Dermis blood vessel endothelial cell (primary cell): ENCODE results near the gene FUT2. TPM values are rescaled to one million over a fixed set of nuclear protein-coding genes. Genes with fewer than 3 reads are reported as not detected.
"Not testable (repeated sequence)": the region's sequence is repeated elsewhere in the genome, so short reads cannot be mapped to it uniquely, and the experiment has no call there.

Experiments
- DNase-seq: peaks from one replicate; pipeline ENCODE4 v3.0.0; 2010
- total RNA-seq: library from RNA; depleted of rRNA; stranded (reverse); fragments of >200 nt; gene quantifications from 2 replicates; pipeline ENCODE4 v1.2.3, GENCODE V29; 2014

The FUT2 gene
- total RNA-seq, 1 donor from 2014 or later: not detected

DNA sequence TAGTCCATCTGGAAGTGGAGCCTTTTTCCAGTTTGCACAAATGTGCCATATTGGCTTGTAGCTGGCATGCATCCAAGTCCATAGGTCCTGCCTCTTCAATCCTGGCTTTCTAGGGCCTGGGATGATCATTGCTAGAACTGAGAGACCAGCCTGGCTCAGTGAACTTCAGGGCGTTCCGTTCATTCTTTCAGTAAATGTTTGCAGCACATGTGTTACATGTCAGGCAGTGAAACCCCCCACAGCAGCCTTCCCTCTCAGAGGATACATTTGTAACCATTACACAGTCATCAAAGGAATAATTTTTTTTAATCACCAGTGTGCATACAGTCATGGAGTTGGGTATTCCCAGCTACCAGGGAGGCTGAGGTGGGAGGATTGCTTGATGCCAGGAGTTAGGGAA is 9.7 kb downstream of the FUT2 start:
- DNase-seq: no peak

DNA sequence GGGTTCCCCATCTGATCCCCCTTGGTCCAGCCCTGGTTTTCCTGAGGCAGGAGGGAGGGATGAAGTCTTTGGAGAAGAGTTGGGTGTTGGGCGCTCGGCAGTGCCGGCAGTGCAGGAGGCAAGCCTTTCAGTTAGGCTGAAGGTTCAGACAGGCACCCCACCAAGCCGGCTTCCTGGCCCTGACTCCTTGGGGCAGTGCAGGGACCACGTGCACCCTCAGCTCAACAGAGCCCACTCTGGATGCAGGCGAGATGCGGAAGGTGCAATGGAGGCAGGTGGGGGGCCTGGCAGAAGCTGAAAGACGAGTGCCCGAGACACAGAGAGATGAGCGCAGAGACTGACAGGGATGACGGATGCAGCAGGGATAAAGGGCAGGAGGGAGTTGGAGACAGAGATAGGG is 12.7 kb downstream of the FUT2 start:
- DNase-seq: no peak

- no peak for DNase-seq
Observed at GRCh38 chr19:48711106-48711662, 15.4 kb downstream of the FUT2 start.

DNA sequence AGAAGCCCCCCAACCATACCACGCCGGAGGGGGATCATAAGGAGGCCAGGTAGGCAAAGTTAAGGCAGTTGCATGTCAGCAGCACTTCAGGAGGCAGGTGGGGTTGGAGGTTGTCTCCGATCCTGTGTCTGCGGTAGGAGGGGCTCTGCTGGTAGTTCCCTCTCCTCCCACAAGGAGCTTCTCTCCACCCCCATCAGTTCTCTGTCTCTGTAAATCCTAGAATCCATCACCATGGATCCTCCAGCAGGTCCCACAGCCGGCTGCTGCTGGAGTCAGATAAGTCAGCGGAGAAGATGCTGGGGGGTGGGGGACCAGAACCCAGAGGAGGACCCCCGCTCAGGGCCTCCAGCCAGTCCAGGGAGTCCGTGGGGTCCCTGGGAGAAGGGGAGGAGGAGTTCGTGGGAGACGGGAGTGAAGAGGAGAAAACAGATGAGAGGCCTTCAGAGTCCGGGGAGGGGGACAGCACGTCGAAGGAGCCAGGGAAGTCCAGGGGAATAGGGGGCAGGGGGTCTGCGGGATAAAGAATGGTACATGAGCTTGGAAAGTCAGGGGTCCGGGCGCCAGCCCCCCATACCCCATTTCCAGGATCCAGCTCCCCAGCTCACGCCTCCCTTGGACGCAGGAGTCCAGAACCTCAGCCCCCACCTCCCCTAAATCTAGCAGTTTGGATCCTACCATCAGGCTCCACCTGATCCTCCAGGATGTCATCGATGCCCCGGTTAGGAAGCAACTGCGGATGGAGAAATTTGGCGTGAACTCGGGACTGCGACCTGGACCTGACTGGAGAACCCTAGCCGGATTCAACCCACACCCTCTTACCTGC is 17.5 kb downstream of the FUT2 start:
- DNase-seq: peak; percentile 55

- DNase-seq: peak; percentile 100
Observed at GRCh38 chr19:48713864-48714755, 18.3 kb downstream of the FUT2 start.

- DNase-seq: no peak
Observed at GRCh38 chr19:48714759-48715675, 19.2 kb downstream of the FUT2 start.

DNA sequence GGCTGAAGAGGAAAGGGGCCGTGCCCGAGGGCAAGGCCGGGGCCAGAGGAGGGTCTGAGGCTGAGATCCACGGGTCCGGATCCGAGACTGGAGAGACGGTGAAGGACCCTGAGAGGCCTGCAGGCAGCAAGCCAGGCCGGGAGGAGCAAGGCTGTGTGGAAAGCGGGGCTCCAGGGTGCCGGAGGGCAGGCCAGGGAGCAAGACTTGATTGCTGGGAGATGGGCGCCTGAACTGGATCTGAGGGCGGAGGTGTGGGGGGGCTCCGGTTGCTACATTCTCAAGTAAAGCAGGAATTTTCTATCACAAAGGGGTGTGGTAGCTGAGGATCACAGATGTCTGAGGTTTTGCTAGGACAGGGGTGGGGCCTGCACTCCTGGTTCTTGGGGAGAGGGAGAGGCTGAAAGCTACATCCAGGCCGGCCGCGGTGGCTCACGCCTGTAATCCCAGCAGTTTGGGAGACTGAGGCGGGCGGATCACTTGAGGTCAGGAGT is 20.0 kb downstream of the FUT2 start:
- DNase-seq: no peak

GRCh38 chr19:48716562-48717291 is 21.0 kb downstream of the FUT2 start:
- peak; percentile 31 for DNase-seq

DNA sequence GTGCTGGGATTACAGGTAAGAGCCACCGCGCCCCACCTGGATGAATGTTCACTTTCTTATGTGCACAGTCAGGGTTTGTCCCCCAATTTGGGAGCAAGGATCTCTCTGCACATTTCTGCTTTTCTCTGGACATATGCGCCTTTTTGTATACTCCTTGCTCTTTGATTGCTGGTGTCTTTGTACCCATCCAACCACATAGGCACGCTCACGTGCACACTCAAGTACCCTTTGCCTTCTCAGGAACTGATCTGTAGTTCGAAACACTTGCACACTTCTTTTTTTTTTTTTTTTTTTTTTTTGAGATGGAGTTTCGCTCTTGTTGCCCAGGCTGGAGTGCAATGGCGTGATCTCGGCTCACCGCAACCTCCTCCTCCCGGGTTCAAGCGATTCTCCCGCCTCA is 22.3 kb downstream of the FUT2 start:
- not testable (repeated sequence) for DNase-seq

DNA sequence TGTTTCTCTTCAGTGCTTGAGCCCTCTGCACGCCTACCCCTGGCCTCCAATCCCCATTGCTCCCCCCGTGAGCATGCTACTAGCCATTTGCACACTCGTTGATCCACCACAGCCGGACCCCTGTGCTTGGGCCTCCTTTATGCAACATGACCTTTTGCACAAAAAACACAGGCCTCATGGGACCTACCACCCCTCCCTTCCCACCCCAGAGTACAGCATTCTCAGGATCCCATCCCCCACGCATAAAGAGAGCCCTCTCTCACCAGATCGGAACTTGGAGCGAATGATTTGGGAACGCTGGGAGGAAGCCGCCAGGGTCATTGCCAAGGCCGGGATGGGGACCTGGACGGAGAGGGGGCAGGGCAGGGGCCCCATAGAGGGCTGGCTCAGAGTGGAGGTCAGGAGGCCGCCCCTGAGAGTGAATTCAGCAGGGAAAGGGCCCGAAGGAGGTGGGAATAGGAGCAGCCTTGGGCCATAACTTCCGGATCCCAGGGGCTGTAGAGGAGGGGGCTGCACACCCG is 23.0 kb downstream of the FUT2 start:
- DNase-seq: no peak

DNA sequence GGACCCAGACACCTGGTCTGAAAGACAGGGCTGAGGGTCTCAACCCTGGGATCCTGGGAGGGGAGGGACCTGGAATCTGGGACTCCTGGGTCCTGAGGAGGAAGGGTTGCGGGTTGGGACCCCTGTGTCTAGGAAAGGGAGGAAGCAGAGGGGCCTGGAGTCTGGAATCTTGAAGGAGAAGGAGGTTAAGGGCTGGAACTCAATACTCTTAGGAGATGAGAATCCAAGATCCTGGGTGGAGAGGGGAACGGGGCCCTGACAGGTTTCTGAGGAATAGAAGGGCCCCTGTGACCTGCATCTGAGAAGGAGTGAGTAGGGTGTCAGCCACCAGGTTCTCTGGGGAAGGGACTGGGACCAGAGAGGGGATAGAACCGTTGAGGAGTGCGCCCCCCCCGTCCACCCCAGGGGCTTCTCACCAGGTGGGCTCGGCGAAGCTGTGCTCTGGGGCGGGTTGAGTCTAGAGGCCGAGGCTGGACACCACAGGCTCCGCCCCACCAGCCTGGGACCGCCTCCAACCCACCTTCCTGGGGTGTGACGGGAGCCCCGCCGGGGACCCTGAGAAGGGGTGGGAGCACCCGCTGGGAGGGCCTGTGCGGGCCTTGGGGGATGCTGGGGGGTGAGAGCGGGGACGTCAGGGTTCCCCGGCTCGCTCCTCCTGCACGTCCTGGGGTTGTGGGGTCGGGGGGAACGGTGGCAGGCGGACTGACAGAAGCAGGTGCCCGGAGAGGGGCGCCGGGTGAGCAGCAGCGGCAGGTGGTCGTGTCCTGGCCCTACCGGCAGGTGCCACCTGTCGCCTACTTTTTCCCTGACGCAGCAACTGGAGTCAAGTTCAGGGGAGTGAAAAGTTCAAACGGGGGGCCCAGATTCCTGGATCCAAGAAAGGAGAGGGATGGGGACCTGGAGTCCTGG is 23.7 kb downstream of the FUT2 start, which contains the start of gene MAMSTR:
Gene MAMSTR, minus strand, starts transcription at position 463 of the 909 bp plus-strand sequence. CDS start 694 bp downstream, outside the sequence.
- DNase-seq: no peak

- no peak for DNase-seq
Observed at GRCh38 chr19:48720251-48720612, 24.5 kb downstream of the FUT2 start.

DNA sequence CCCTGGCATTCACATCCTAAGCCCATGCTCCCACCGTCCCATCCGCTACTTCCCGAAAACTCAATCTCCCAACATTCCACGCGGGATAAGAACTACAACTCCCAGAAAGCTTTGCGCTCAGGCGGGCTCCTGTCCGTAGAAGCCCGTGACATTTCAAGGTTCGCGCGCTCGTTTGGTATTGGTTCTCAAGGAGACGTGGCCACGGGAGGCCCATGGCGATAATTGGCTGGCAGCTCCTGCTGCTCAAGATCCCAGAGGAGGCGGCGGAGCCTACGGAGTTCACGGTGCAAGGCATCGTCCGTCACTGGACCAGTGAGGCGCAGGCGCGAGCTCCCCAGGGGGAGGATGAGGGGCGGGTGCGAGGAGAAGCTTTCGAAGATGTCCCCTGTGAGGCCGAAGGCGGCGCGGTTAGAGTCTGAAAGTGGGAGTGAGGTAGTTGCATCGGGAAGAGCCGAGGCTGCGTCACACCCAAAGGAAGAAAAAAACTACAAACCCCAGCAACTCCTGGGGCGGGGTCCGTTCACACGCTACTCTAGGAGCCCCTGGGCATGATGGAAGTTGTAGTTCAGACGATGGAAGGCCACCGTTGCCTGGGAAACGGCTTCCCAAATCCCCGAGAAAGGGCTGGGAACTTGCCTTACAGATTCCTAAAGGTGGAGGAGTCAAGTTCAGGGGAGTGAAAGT is 25.0 kb downstream of the FUT2 start:
- no peak for DNase-seq

DNA sequence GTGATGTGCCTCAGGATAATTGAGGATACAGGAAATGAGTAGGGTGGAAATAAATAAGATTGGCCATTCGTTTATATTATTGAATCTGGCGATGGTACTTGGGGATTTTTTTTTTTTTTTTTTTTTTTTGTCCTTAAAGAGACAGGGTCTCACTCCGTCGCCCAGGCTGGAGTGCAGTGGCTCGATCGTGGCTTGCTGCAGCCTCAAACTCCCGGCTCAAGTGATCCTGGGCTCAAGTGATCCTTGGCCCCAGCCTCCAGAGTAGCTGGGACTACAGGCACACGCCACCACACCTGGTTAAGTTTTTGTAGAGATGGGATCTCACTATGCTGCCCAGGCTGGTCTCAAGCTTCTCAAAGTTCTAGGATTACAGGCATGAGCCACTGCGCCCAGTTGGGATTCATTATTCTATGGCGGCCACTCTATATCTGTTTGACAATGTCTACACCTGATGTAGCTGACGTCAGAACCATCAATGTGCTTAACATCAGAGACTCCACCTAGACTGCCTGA is 26.5 kb downstream of the FUT2 start:
- no peak for DNase-seq

DNA sequence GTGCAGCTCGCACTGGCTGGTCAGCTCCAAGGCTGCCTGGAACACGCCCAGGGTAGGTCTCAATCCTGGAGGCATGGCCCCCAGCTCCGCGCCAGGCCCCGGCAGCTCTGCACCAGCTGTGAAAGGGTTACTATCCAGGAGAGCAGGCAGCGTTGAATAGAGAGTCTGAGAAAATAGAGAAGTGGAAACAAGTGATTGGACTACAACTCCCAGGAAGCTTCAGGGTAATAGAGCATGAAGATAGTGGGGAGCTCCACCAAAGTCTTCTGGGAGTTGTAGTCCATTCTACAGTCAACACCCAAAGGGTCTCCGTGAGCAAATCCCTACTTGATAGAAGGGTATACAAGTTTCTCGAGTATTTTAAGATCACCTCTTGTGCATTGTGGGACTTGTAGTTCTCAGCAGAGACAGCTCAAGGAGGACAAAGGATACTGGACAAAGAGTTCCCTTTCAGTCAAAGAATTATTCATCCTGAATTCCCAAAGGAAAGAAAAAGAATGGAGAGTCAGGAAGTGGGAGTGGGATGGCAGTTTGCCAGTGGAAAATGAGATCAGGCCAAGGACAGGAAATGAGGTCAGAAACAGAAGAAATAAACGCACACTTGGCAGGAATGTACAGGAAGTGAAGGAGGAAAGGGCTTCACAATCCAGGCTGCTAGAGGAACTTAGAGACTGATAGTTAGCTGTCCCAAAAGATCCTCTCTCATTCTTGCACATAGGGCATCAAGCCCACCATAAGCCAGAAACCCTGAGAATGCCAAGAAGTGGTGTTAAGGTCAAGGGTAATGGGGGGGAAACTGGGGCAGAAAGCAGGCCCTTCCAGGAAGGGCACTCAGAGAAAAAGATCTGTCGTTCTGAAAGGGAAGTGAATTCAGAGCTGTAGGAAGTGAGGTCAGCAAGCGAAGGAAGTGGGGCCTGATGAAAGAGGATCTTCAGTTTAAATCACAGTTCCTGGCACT is 29.3 kb downstream of the FUT2 start:
- DNase-seq: peak; percentile 99

- peak; percentile 74 for DNase-seq
Observed at GRCh38 chr19:48726556-48726955, 30.8 kb downstream of the FUT2 start.

GRCh38 chr19:48728911-48729664 is 33.3 kb downstream of the FUT2 start:
- no peak for DNase-seq
